ENCODE measurements around the gene ARHGEF7.

The ARHGEF7 gene

GRCh38 chr13:111210544-111211469 lies 95.7 kb downstream of the ARHGEF7 start:
- no peak for TF ChIP-seq CTCF (conservative IDR thresholded peaks at IDR 0.05; ENCODE audit: low read length)
- peak; percentile 88 for DNase-seq (ENCODE audit: low read depth)
- H3K4me3 ChIP-seq (ENCODE audit: low read length): peak overlapping the region; percentile 41

GRCh38 chr13:111211789-111212516 lies 96.8 kb downstream of the ARHGEF7 start:
- H3K4me3 ChIP-seq (ENCODE audit: low read length): no peak overlapping the region
- no peak for DNase-seq (ENCODE audit: low read depth)
- TF ChIP-seq CTCF (conservative IDR thresholded peaks at IDR 0.05; ENCODE audit: low read length): no peak

GRCh38 chr13:111212517-111212873 lies 97.4 kb downstream of the ARHGEF7 start:
- no peak overlapping the region for H3K4me3 ChIP-seq (ENCODE audit: low read length)
- DNase-seq (ENCODE audit: low read depth): no peak
- TF ChIP-seq CTCF (conservative IDR thresholded peaks at IDR 0.05; ENCODE audit: low read length): no peak

GRCh38 chr13:111213964-111214726 lies 99.0 kb downstream of the ARHGEF7 start:
- H3K4me3 ChIP-seq (ENCODE audit: low read length): no peak overlapping the region
- TF ChIP-seq CTCF (conservative IDR thresholded peaks at IDR 0.05; ENCODE audit: low read length): no peak
- no peak for DNase-seq (ENCODE audit: low read depth)

GRCh38 chr13:111215081-111216047 lies 100.3 kb downstream of the ARHGEF7 start:
- TF ChIP-seq CTCF (conservative IDR thresholded peaks at IDR 0.05; ENCODE audit: low read length): no peak
- DNase-seq (ENCODE audit: low read depth): no peak
- no peak overlapping the region for H3K4me3 ChIP-seq (ENCODE audit: low read length)

Measured in AG10803 (cell line).